ENCODE results near the gene RNF151. TPM values are rescaled to one million over a fixed set of nuclear protein-coding genes. Genes with fewer than 3 reads are reported as not detected.

RNF151 gene, protein sequence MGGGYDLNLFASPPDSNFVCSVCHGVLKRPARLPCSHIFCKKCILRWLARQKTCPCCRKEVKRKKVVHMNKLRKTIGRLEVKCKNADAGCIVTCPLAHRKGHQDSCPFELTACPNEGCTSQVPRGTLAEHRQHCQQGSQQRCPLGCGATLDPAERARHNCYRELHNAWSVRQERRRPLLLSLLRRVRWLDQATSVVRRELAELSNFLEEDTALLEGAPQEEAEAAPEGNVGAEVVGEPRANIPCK
- total RNA-seq = not detected
- long read RNA-seq = 0 reads

GRCh38 chr16:1966460-1966859 is at the start of gene RNF151:
TSS of gene RNF151 (plus strand) at chr16:1966856. CDS start at chr16:1966882, 26 bp downstream.
- no peaks in the 10 kb centered on the region for H3K27me3 ChIP-seq
- H3K9me3 ChIP-seq = no peaks in the 10 kb centered on the region
- DNase-seq (no peak), ATAC-seq (no peak)
- H3K27ac ChIP-seq = peak within 1 kb of the TSS in 1 of 3 donors; percentile 82
- intact Hi-C loops (cut with DNase I) = no loop called here
- no peak for TF ChIP-seq POLR2A (IDR thresholded peaks at IDR 0.05)
- TF ChIP-seq, protein P1, sequence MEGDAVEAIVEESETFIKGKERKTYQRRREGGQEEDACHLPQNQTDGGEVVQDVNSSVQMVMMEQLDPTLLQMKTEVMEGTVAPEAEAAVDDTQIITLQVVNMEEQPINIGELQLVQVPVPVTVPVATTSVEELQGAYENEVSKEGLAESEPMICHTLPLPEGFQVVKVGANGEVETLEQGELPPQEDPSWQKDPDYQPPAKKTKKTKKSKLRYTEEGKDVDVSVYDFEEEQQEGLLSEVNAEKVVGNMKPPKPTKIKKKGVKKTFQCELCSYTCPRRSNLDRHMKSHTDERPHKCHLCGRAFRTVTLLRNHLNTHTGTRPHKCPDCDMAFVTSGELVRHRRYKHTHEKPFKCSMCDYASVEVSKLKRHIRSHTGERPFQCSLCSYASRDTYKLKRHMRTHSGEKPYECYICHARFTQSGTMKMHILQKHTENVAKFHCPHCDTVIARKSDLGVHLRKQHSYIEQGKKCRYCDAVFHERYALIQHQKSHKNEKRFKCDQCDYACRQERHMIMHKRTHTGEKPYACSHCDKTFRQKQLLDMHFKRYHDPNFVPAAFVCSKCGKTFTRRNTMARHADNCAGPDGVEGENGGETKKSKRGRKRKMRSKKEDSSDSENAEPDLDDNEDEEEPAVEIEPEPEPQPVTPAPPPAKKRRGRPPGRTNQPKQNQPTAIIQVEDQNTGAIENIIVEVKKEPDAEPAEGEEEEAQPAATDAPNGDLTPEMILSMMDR (IDR thresholded peaks at IDR 0.05) = no peak
- WGBS (ENCODE audit: insufficient coverage, low coverage, low lambda C conversion rate, missing lambda C conversion rate) = 90% methylated on average over 2 of the region's 6 CpGs
- peaks cover 0 to 22% (median 2%) of the 10 kb centered on the region in 4 donors for H3K4me1 ChIP-seq
- H3K4me3 ChIP-seq = peak within 1 kb of the TSS; percentile 76 to 100 (median 84)
- peaks cover 0 to 23% (median 3%) of the 10 kb centered on the region in 4 donors for H3K36me3 ChIP-seq

DNA sequence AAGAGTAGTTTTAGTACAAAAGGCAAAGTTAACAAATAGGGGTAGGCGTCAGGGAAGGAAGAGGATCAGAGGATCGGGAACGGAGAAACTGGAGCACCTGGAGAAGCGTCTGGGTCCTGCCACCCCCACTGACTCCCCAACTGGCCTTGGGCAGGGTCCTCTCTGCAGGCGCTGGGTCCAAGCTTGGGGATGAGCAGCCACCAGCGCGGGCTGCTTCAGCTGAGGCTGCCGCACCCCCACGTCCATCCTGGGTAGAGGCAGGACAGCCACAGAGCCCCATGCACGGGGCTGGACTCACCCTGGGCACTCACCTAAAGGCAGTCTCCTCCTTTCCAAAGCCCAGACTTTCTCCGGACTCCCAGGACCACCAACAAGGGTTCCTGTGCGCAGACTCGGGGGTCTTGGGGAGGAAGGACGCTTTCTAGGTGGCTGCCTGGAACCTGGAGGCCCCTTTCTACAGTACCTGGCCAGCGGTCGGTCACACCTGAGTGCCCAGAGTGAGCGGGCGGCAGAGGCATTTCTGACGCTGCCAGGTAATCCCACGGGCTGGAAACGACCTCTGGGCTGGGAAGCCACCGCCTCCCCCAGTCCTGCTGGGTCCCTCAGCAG is 49.5 kb upstream of the RNF151 start:
- no peaks in the 10 kb centered on the region for H3K9me3 ChIP-seq
- ATAC-seq = no peak
- TF ChIP-seq, protein P1 (IDR thresholded peaks at IDR 0.05) = no peak
- TF ChIP-seq POLR2A (IDR thresholded peaks at IDR 0.05) = no peak
- DNase-seq = no peak
- intact Hi-C loops (cut with DNase I) = no loop called here
- no peaks in the 10 kb centered on the region for H3K36me3 ChIP-seq
- no peaks in the 10 kb centered on the region for H3K4me1 ChIP-seq
- H3K27me3 ChIP-seq = peaks cover 0 to 8% of the 10 kb centered on the region in 2 donors
- H3K27ac ChIP-seq = no peak overlapping the region
- 0% methylated on average over 4 of the region's 22 CpGs for WGBS (ENCODE audit: insufficient coverage, low coverage, low lambda C conversion rate, missing lambda C conversion rate)
- H3K4me3 ChIP-seq = no peak overlapping the region

- Histone ChIP-seq H3K4me1 (no peaks in the 10 kb centered on the region), H3K36me3 (no peaks in the 10 kb centered on the region), H3K9me3 (no peaks in the 10 kb centered on the region), H3K27ac (no peak overlapping the region), H3K4me3 (no peak overlapping the region), H3K27me3 (peaks cover 0 to 8% of the 10 kb centered on the region in 2 donors)
- no peak for TF ChIP-seq POLR2A (IDR thresholded peaks at IDR 0.05)
- TF ChIP-seq, protein P1 (IDR thresholded peaks at IDR 0.05) = no peak
- no peak for ATAC-seq
- WGBS (ENCODE audit: insufficient coverage, low coverage, low lambda C conversion rate, missing lambda C conversion rate) = 0% methylated on average over 4 of the region's 81 CpGs
- no peak for DNase-seq
- intact Hi-C loops (cut with DNase I) = no loop called here
Observed at GRCh38 chr16:1917665-1918350, 48.8 kb upstream of the RNF151 start.

GRCh38 chr16:1918351-1919326 is 48.0 kb upstream of the RNF151 start, which contains the start of gene HS3ST6:
TSS of gene HS3ST6 (minus strand) at chr16:1918415. CDS start at chr16:1918323, 92 bp downstream.
- Histone ChIP-seq H3K36me3 (no peaks in the 10 kb centered on the region), H3K27ac (no peak within 1 kb of the TSS), H3K9me3 (no peaks in the 10 kb centered on the region), H3K4me1 (no peaks in the 10 kb centered on the region), H3K27me3 (peaks cover 0 to 8% of the 10 kb centered on the region in 2 donors), H3K4me3 (no peak within 1 kb of the TSS)
- intact Hi-C loops (cut with DNase I) = no loop called here
- ATAC-seq (no peak), DNase-seq (no peak)
- no peak for TF ChIP-seq POLR2A (IDR thresholded peaks at IDR 0.05)
- TF ChIP-seq, protein P1 (IDR thresholded peaks at IDR 0.05) = no peak
- 4% methylated on average over 5 of the region's 71 CpGs for whole genome bisulfite sequencing (ENCODE audit: insufficient coverage, low coverage, low lambda C conversion rate, missing lambda C conversion rate)

Measured in right lobe of liver (tissue), 6 donors.